Large intestine (tissue), 12 donors: ENCODE results near the gene HES6. TPM values are rescaled to one million over a fixed set of nuclear protein-coding genes. Genes with fewer than 3 reads are reported as not detected.

Experiments
- DNase-seq, 2 donors: peaks; one replicate each; pipeline versions ENCODE4 v3.0.0 to v3.0.0-alpha.2; 2013
- H3K27ac ChIP-seq: one replicate; pipeline ENCODE4 v1.5.1; 2013; ENCODE audit warnings: low read length
- H3K27me3 ChIP-seq: 2 replicates; pipeline ENCODE4 v1.6.1; 2013; ENCODE audit warnings: low read length; ENCODE audit not compliant: control insufficient read depth, insufficient read depth
- H3K36me3 ChIP-seq: 2 replicates; pipeline ENCODE4 v1.6.1; 2013; ENCODE audit warnings: low read length; ENCODE audit not compliant: control insufficient read depth, insufficient read depth
- H3K4me1 ChIP-seq: one replicate; pipeline ENCODE4 v1.6.1; 2013; ENCODE audit warnings: low read length; ENCODE audit not compliant: control insufficient read depth, insufficient read depth
- H3K4me3 ChIP-seq: one replicate; pipeline ENCODE4 v1.5.1; 2013; ENCODE audit warnings: low read length
- H3K9me3 ChIP-seq: one replicate; pipeline ENCODE4 v1.6.1; 2013; ENCODE audit warnings: mild to moderate bottlenecking, low read depth, low read length, moderate library complexity; ENCODE audit not compliant: control insufficient read depth
- WGBS: methylation state at CpG from one replicate; pipeline ENCODE4 v1.1.5; 2013; ENCODE audit warnings: low lambda C conversion rate; ENCODE audit not compliant: insufficient coverage; 5-methylcytosine and 5-hydroxymethylcytosine counted together
- long read RNA-seq, 11 donors: transcript quantifications; one replicate each; lab custom pipeline, GENCODE V29; 2026
- polyA plus RNA-seq: library from polyadenylated mRNA; unstranded; fragments of 120-200 nt; gene quantifications from one replicate; pipeline ENCODE4 v1.2.1, GENCODE V29; 2013

HES6 gene, protein sequence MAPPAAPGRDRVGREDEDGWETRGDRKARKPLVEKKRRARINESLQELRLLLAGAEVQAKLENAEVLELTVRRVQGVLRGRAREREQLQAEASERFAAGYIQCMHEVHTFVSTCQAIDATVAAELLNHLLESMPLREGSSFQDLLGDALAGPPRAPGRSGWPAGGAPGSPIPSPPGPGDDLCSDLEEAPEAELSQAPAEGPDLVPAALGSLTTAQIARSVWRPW
- polyA plus RNA-seq = 24.4 TPM
- long read RNA-seq, donor 1, partial matches to known transcripts = 0 of 4 reads
- long read RNA-seq, donor 1, other reads (novel, unspliced or antisense) = 0 of 4 reads
- long read RNA-seq, donor 2, transcript HES6-201 (4 exons, 1,454 nt) = major isoform, 15 of 27 reads
- long read RNA-seq, donor 2, transcript HES6-203 (3 exons, 1,600 nt) = minor isoform, 8 of 27 reads
- long read RNA-seq, donor 2, partial matches to known transcripts = 0 of 27 reads
- long read RNA-seq, donor 2, other reads (novel, unspliced or antisense) = 0 of 27 reads
- long read RNA-seq, donor 3 = 0 reads
- long read RNA-seq, donor 4 = 0 reads
- long read RNA-seq, donor 5, partial matches to known transcripts = 0 of 4 reads
- long read RNA-seq, donor 5, other reads (novel, unspliced or antisense) = 0 of 4 reads
- long read RNA-seq, donor 6, transcript HES6-203 (3 exons, 1,600 nt) = minor isoform, 5 of 19 reads
- long read RNA-seq, donor 6, transcript HES6-201 (4 exons, 1,454 nt) = major isoform, 12 of 19 reads
- long read RNA-seq, donor 6, partial matches to known transcripts = 0 of 19 reads
- long read RNA-seq, donor 6, other reads (novel, unspliced or antisense) = 0 of 19 reads
- long read RNA-seq, donor 7, partial matches to known transcripts = 0 of 2 reads
- long read RNA-seq, donor 7, other reads (novel, unspliced or antisense) = 0 of 2 reads
- long read RNA-seq, donor 8, transcript HES6-201 (4 exons, 1,454 nt) = major isoform, 9 of 12 reads
- long read RNA-seq, donor 8, partial matches to known transcripts = 0 of 12 reads
- long read RNA-seq, donor 8, other reads (novel, unspliced or antisense) = 0 of 12 reads
- long read RNA-seq, donor 9, transcript HES6-201 (4 exons, 1,454 nt) = major isoform, 6 of 13 reads
- long read RNA-seq, donor 9, transcript HES6-203 (3 exons, 1,600 nt) = minor isoform, 5 of 13 reads
- long read RNA-seq, donor 9, partial matches to known transcripts = 0 of 13 reads
- long read RNA-seq, donor 9, other reads (novel, unspliced or antisense) = 0 of 13 reads
- long read RNA-seq, donor 10, transcript HES6-203 (3 exons, 1,600 nt) = minor isoform, 5 of 18 reads
- long read RNA-seq, donor 10, transcript HES6-201 (4 exons, 1,454 nt) = major isoform, 12 of 18 reads
- long read RNA-seq, donor 10, partial matches to known transcripts = 0 of 18 reads
- long read RNA-seq, donor 10, other reads (novel, unspliced or antisense) = 0 of 18 reads
- long read RNA-seq, donor 11, transcript HES6-201 (4 exons, 1,454 nt) = major isoform, 7 of 8 reads
- long read RNA-seq, donor 11, partial matches to known transcripts = 0 of 8 reads
- long read RNA-seq, donor 11, other reads (novel, unspliced or antisense) = 0 of 8 reads

DNA sequence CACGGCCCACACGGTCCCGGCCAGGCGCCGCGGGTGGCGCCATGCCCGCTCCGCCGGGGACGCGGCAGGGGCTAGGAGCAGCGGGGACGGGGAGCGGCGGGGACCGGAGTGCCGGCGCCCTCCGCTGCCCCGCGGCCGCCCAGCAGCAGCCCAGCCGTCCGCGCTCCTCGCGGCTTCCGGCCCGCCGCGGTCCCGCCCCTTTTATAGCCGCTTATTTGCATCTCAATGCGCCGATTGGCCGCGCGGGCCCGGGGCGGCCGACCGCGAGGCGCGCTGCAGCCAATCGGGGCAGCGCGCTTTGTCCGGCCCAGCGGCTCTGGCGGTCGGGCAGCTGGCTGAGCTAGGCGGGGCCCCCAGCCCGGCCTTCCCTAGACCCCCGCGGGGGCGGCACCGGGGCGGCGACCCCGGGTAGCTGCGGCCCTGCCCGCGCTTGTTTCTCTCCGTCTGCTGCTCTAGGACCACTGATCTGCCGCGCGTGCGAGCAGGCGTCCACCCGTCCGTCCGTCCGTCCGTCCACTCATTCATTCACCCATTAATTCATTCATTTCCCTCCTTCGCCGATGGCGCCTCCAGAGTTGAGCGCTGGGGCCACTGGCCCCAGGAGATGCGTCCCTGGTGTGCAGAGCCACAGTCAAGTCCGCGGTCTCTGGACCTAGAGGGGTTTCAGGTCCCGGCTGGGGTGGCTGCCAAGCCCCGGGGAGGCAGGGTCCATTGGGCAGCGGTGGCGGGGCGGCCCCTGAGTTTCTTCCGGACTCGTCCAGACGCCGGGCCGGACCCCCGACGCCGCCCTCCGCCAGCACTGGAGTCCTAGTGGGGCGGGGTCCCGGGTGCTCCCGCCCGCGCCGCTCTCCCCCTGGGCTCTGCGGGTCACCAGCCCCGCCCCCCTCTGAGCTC lies at the start of gene HES6:
TSS of gene HES6 (minus strand) at position 176 of the 894 bp plus-strand sequence. CDS start at position 43, 133 bp downstream.
- Histone ChIP-seq H3K9me3 (peaks cover 7% of the 10 kb centered on the region), H3K4me1 (peaks cover 39% of the 10 kb centered on the region), H3K27me3 (peaks cover 29% of the 10 kb centered on the region), H3K4me3 (peak within 1 kb of the TSS; percentile 46), H3K36me3 (peaks cover 9% of the 10 kb centered on the region), H3K27ac (peak within 1 kb of the TSS; percentile 12)
- peak; percentile 91 to 94 for DNase-seq
- no CpG with 5 or more reads among the region's 105 CpGs for WGBS

DNA sequence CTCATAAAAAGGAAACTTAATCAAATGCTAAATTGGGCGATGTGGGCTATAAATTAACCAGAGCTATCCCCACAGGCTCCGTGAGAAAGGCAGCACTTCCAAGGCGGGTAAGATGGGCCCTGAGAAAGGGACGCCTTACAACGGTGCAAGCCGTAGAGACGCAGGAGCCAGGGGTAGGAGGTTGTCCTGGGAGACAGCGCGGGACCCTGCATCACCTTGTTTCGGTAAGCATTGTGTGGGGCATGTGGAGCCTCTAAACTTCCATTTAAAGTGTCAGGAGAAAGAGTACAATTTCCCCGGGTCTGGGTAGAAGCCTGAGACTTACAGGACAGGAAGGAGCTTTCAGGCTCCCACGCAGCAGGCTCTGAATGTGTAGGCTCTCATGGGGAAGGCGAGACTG lies 49.7 kb upstream of the HES6 start:
- peak in 1 of 2 donors; percentile 27 for DNase-seq
- peaks cover 56% of the 10 kb centered on the region for H3K4me1 ChIP-seq
- peak overlapping the region; percentile 71 for H3K27ac ChIP-seq
- H3K27me3 ChIP-seq = no peaks in the 10 kb centered on the region
- H3K36me3 ChIP-seq = no peaks in the 10 kb centered on the region
- no CpG with 5 or more reads among the region's 13 CpGs for WGBS
- peak overlapping the region; percentile 56 for H3K4me3 ChIP-seq
- no peaks in the 10 kb centered on the region for H3K9me3 ChIP-seq

DNA sequence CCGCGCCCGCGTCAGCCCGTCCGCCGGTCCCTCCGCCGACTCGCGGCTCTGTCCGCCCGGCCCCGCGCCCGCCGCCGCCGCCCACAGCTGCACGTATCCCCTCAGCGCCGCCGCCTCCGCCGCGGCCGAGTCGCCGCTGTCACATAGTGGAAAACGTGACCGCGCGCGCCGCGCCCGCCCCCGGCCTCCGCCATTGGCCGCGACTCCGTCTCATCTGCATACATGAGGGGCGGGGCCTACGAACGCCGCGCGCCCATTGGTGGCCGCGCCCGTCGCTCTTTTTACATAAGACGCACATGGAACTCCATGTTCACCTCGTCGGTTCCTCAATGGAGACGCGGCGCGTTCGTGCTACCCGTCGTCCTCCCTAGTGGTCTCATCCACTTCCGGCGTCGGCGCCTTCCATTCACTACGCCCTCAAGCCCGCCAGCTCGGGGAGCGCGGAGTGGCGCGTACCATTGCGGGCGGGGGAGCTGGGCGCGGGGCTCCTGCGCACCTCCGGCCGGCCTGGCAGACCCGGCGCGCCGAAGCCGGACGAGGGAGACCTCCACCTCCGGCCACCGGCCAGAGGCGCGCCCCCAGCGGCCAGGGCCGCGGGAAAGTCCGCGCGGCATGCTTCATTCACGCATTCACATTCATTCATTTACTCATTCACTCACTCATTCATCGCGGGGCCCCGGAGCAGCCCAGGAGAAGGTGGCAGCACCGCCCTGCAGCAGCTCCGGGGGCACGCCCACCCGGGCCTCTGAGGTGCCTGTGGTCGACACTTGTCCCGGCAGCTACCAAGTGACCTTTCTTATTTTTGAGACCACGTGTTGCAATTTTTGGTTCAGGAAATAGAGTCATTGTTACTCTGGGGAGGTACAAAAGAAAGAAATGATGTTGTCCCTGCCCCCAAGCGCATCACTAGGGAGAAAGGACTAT lies 49.1 kb upstream of the HES6 start:
- Histone ChIP-seq H3K4me3 (peak overlapping the region; percentile 56), H3K4me1 (peaks cover 56% of the 10 kb centered on the region), H3K27me3 (no peaks in the 10 kb centered on the region), H3K27ac (peak overlapping the region; percentile 71), H3K36me3 (no peaks in the 10 kb centered on the region), H3K9me3 (no peaks in the 10 kb centered on the region)
- DNase-seq = peak; percentile 98 to 99
- WGBS = 8% methylated on average over 2 of the region's 108 CpGs

DNA sequence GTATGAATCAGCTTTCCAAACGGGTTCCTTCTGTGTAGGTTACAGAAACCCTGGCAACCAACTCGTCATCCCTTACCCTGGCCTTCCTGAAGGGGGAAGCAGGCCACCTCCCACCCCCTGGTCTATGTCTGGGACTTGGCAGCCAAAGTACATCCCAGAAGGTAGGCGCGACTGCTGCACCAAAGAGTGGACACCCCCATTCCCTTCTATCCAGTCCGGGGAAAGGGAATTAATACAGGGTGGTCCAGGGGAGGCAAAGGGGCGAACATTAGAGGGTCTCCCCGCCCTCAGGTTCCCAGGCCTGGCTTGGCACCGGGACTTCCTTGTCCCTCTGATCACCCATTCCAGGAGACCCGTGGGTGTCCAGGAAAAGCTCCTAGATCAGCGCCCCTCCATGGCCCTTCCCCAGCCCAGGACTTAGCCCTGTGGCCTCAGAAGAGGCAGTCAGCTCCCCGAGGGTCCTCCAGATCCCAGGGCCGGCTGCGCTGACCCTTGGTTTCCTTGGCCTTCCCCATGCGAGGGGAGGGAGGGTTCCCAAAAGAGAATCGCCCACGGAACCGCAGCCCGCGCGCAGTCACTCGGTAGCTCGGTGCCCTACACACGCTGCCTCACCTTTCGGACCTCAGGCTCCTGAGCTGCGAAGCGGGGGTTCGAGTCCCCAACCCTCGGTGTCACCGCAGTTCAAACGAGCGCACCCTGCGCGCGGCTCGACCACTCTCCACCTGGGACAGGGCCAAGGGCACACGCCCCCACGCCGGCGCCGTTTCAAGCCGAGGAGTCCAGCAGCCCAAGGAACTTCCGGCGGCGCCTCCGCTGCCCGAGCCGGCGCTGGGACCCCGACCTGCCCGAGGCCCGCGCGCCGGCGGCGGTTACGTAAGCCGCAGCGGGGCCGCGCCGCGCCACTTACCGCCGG lies 48.2 kb upstream of the HES6 start, which contains the start of gene PER2:
TSS of gene PER2 (minus strand) at position 874 of the 913 bp plus-strand sequence. CDS start 10,674 bp downstream, outside the sequence.
- no peaks in the 10 kb centered on the region for H3K9me3 ChIP-seq
- H3K4me1 ChIP-seq = peaks cover 61% of the 10 kb centered on the region
- peak within 1 kb of the TSS; percentile 91 for H3K4me3 ChIP-seq
- no CpG with 5 or more reads among the region's 65 CpGs for whole genome bisulfite sequencing
- peak; percentile 87 to 91 for DNase-seq
- no peaks in the 10 kb centered on the region for H3K27me3 ChIP-seq
- no peaks in the 10 kb centered on the region for H3K36me3 ChIP-seq
- peak within 1 kb of the TSS; percentile 95 for H3K27ac ChIP-seq

DNA sequence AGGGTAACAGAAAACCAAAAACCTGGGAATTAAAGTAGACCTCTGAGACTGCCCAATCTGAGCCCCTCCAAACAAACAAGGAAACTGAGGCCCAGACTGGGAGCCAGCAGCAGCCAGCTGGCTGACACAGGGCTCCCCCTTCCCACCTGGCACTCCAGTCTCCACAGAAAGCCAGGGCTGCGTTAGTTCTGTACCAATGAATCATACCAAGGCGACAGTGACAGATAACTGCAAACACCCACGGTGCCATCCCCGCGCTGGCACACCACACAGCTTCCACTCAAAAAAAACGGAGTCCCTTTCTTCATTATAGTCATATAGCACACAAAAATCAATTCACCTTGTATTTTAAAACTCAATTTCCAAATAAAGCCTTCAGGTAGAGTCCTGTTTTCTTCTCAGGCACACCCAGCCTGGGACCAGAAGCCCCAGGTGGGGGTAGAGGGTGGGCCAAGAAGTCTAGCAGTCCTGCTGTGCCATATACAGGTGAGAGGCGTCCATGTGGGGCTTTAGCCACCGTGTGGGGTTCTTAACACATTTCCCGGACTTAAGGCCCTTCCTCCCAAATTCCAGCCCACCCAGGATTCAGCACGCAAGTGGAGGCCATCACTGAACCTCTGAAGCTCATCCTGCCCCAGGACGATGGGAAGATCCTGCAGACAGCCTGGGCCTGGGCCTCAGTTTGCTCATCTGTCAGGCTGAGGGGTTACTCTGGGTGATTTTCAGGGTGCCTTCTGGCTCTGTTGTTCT lies 47.3 kb upstream of the HES6 start:
- Histone ChIP-seq H3K36me3 (no peaks in the 10 kb centered on the region), H3K4me3 (peak overlapping the region; percentile 91), H3K9me3 (no peaks in the 10 kb centered on the region), H3K4me1 (peaks cover 61% of the 10 kb centered on the region), H3K27me3 (no peaks in the 10 kb centered on the region), H3K27ac (peak overlapping the region; percentile 95)
- no peak for DNase-seq
- WGBS = 60% methylated on average over 1 of the region's 11 CpGs

DNA sequence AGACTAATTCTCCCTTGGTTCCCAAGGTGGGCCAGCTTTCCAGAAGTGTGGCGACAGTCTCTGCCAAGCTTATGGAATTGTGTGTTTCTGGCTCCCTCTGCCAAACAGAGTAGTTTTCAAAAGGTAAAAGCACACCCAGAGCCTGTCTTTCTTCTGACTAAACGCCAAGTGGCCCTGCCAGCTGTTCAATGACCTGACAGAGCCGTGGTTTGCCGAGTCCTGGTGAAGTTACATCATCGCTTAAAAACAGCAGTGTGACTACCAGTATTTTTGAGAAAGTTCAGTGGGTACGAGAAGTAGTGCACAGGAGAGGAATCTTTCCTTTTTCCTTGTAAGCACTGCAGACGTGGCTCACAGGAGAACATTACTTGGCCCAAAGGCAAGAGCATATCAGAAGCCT lies 46.7 kb upstream of the HES6 start:
- no peaks in the 10 kb centered on the region for H3K27me3 ChIP-seq
- peak in 1 of 2 donors; percentile 53 for DNase-seq
- H3K4me3 ChIP-seq = peak overlapping the region; percentile 91
- 60% methylated on average over 1 of the region's 7 CpGs for WGBS
- H3K4me1 ChIP-seq = peaks cover 61% of the 10 kb centered on the region
- H3K36me3 ChIP-seq = no peaks in the 10 kb centered on the region
- peak overlapping the region; percentile 95 for H3K27ac ChIP-seq
- no peaks in the 10 kb centered on the region for H3K9me3 ChIP-seq

DNA sequence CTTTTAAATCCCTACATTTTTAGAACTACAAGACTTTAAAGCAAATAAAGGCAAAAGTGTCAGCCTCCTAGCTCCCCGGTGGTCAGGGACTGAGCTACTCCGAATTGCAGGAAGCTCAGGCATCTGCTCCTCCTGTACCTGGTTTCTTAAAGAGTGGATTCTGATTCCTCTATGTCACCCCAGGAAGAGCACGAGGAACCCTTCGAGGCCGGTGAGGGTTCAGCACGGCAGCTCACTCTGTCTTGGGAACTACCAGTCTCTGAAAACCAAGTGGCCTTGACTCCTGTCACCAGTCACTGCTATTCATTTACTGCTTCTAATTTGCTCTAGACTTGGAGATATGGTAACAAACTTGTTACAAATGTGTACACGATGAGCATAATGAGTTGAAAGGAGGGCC lies 46.3 kb upstream of the HES6 start:
- Histone ChIP-seq H3K36me3 (no peaks in the 10 kb centered on the region), H3K27me3 (no peaks in the 10 kb centered on the region), H3K27ac (peak overlapping the region; percentile 95), H3K9me3 (no peaks in the 10 kb centered on the region), H3K4me3 (no peak overlapping the region), H3K4me1 (peaks cover 57% of the 10 kb centered on the region)
- no CpG with 5 or more reads among the region's 7 CpGs for WGBS
- DNase-seq = peak in 1 of 2 donors; percentile 68
